Large intestine (tissue), 3 donors: ENCODE results near the gene FAF1. TPM values are rescaled to one million over a fixed set of nuclear protein-coding genes. Genes with fewer than 3 reads are reported as not detected.
A peak's percentile ranks its signal among the peaks of the same experiment; 100 is the strongest.

ENCODE experiments used
- DNase-seq, 2 donors: peaks; one replicate each; pipeline versions ENCODE4 v3.0.0 to v3.0.0-alpha.2; 2013
- H3K27ac ChIP-seq: one replicate; pipeline ENCODE4 v1.5.1; 2013; ENCODE audit warnings: low read length
- H3K27me3 ChIP-seq: 2 replicates; pipeline ENCODE4 v1.6.1; 2013; ENCODE audit warnings: low read length; ENCODE audit not compliant: control insufficient read depth, insufficient read depth
- H3K36me3 ChIP-seq: 2 replicates; pipeline ENCODE4 v1.6.1; 2013; ENCODE audit warnings: low read length; ENCODE audit not compliant: control insufficient read depth, insufficient read depth
- H3K4me1 ChIP-seq: one replicate; pipeline ENCODE4 v1.6.1; 2013; ENCODE audit warnings: low read length; ENCODE audit not compliant: control insufficient read depth, insufficient read depth
- H3K4me3 ChIP-seq: one replicate; pipeline ENCODE4 v1.5.1; 2013; ENCODE audit warnings: low read length
- H3K9me3 ChIP-seq: one replicate; pipeline ENCODE4 v1.6.1; 2013; ENCODE audit warnings: mild to moderate bottlenecking, low read depth, low read length, moderate library complexity; ENCODE audit not compliant: control insufficient read depth
- WGBS: methylation state at CpG from one replicate; pipeline ENCODE4 v1.1.5; 2013; ENCODE audit warnings: low lambda C conversion rate; ENCODE audit not compliant: insufficient coverage; 5-methylcytosine and 5-hydroxymethylcytosine counted together
- polyA plus RNA-seq: library from polyadenylated mRNA; unstranded; fragments of 120-200 nt; gene quantifications from one replicate; pipeline ENCODE4 v1.2.1, GENCODE V29; 2013

Gene FAF1
- polyA plus RNA-seq, 1 donor = 47.1 TPM

DNA sequence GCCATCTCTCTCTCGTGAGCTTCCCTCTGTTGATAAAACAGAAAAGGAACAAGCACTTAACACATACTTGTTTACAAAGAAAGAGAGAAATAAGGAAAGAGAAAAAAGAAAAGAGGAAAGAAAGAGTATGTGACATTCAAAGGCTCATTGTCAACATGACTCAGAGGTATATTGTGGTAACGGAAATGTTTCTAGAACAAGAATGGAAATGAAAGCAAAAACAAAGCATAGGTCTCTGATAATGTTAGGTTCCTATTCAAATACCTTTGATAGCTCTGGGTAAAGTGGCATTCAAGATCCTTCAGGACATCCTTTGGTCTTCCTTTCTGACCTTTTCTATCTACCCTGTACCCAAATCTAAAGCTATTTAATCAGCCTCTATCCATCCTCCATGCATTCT lies 469.4 kb downstream of the FAF1 start:
- Histone ChIP-seq H3K27ac (no peak overlapping the region), H3K27me3 (no peaks in the 10 kb centered on the region), H3K4me3 (no peak overlapping the region), H3K4me1 (no peaks in the 10 kb centered on the region), H3K36me3 (peaks cover 8% of the 10 kb centered on the region), H3K9me3 (no peaks in the 10 kb centered on the region)
- whole genome bisulfite sequencing = 83% methylated on average over 1 of the region's 2 CpGs
- no peak for DNase-seq

DNA sequence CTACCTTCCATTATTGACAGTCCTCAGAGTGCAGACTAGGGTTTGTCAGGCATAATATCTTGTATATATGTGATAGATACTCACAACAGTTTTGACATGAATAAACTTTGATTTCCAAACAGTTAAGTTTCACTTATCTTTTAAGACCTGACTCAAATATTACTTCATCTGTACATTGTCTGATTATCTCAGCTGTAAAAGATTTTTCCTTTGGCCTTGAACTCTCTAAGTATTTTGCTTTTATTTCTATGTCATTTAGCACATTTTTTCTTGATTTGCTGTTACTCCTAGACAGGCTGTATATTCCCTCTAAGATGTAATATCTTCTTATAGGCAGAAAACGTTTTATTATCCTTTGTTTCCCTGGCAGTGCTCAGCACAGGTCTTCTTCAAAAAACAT lies 471.2 kb downstream of the FAF1 start:
- WGBS = no CpG with 5 or more reads among the region's 1 CpG
- no peak overlapping the region for H3K27ac ChIP-seq

DNA sequence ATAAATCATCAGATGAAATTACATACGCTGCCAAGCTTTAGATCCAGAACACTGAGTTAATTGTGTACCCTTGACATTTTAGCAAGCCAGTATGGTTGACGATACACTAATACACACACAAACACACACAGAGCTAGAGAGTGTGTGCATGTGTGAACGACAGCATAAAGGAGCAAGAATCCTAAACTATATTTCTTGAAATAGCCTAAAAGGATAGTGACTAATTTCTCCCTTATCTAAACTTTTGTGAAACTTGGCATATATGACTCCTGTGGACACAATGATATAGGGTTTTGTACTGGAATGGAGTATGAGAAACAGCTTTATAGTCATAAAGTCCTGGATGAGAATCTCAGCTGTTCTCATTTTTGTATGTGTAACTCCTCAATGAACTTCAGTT lies 471.7 kb downstream of the FAF1 start:
- Histone ChIP-seq H3K27me3 (no peaks in the 10 kb centered on the region), H3K4me1 (no peaks in the 10 kb centered on the region)
- WGBS = no CpG with 5 or more reads among the region's 3 CpGs

More for the DNA sequence above, 471.2 kb downstream of the FAF1 start:
- Histone ChIP-seq H3K4me1 (no peaks in the 10 kb centered on the region), H3K4me3 (no peak overlapping the region), H3K36me3 (peaks cover 8% of the 10 kb centered on the region), H3K27me3 (no peaks in the 10 kb centered on the region), H3K9me3 (no peaks in the 10 kb centered on the region)
- no peak for DNase-seq

DNA sequence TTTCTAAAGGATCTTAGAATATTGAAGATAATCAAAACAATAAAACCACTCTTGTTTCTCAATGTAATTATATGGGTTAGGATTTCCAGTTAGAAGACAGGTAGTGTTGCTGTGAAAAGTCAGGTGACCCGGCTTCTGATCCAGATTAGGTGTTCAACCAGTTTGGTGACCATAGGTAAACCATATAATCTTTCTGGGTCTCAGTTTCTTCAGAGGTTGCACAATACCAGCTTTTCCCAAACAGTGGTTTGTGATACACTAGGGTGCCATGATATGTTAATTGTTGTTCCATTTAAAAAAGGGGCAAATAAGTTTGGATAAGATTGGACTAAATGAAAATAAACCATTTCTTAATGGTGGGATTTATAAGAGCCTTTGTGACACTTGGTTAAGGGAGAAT lies 472.3 kb downstream of the FAF1 start:
- H3K4me3 ChIP-seq = no peak overlapping the region
- H3K27ac ChIP-seq = no peak overlapping the region
- no CpG with 5 or more reads among the region's 1 CpG for WGBS
- H3K36me3 ChIP-seq = peaks cover 8% of the 10 kb centered on the region
- no peak for DNase-seq
- H3K27me3 ChIP-seq = no peaks in the 10 kb centered on the region
- no peaks in the 10 kb centered on the region for H3K4me1 ChIP-seq
- no peaks in the 10 kb centered on the region for H3K9me3 ChIP-seq

More for the DNA sequence above, 471.7 kb downstream of the FAF1 start:
- H3K4me3 ChIP-seq = no peak overlapping the region
- DNase-seq = no peak
- H3K36me3 ChIP-seq = peaks cover 8% of the 10 kb centered on the region
- H3K9me3 ChIP-seq = no peaks in the 10 kb centered on the region
- H3K27ac ChIP-seq = no peak overlapping the region

DNA sequence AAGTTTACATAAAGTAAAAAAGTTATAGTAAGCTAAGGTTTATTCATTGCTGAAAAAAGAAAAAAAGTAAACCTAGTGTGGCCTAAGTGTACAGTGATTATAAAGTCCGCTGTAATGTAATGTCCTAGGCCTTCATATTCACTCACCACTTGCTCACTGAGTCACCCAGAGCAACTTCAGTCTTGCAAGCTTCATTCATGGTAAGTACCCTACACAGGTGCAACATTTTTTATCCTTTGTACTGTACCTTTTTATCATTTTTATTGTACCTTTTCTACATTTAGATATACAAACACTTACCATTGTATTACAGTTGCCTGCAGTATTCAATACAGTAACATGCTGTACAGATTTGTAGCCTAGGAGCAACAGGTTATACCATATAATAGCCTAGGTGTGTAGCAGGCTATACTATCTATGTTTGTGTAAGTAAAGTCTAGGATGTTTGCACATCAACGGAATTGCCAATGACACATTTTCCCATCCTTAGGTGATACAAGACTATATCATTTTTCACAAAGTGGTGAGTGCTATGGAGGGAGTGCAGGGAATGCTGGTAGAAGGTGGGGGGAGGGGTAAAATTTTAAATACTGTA lies 478.8 kb downstream of the FAF1 start:
- Histone ChIP-seq H3K27me3 (no peaks in the 10 kb centered on the region), H3K9me3 (no peaks in the 10 kb centered on the region), H3K36me3 (peaks cover 2% of the 10 kb centered on the region), H3K27ac (no peak overlapping the region), H3K4me1 (no peaks in the 10 kb centered on the region), H3K4me3 (no peak overlapping the region)
- no peak for DNase-seq
- WGBS = no CpG with 5 or more reads among the region's 2 CpGs

DNA sequence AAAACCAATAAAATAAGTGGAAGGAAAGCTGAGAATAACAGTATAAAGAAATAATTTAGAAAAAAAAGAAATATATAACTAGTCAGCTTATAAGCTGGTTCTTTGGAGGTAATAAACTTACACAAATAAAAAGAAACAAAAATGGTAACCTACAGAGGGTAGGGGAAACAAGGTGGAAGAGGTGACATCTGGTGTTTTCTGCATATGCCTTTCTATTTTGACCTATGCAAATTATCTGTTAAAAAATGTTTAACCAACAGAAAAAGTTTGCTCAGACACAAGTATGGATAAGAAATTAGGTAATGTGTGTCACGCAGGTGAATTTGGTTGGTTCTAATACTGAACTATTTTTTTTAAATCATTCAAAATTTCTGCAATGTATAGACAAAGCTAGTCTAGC lies 483.3 kb downstream of the FAF1 start:
- Histone ChIP-seq H3K4me1 (peaks cover 5% of the 10 kb centered on the region), H3K9me3 (no peaks in the 10 kb centered on the region), H3K36me3 (peaks cover 7% of the 10 kb centered on the region), H3K4me3 (no peak overlapping the region), H3K27me3 (no peaks in the 10 kb centered on the region), H3K27ac (no peak overlapping the region)
- DNase-seq = no peak
- 100% methylated on average over 1 of the region's 1 CpG for WGBS

DNA sequence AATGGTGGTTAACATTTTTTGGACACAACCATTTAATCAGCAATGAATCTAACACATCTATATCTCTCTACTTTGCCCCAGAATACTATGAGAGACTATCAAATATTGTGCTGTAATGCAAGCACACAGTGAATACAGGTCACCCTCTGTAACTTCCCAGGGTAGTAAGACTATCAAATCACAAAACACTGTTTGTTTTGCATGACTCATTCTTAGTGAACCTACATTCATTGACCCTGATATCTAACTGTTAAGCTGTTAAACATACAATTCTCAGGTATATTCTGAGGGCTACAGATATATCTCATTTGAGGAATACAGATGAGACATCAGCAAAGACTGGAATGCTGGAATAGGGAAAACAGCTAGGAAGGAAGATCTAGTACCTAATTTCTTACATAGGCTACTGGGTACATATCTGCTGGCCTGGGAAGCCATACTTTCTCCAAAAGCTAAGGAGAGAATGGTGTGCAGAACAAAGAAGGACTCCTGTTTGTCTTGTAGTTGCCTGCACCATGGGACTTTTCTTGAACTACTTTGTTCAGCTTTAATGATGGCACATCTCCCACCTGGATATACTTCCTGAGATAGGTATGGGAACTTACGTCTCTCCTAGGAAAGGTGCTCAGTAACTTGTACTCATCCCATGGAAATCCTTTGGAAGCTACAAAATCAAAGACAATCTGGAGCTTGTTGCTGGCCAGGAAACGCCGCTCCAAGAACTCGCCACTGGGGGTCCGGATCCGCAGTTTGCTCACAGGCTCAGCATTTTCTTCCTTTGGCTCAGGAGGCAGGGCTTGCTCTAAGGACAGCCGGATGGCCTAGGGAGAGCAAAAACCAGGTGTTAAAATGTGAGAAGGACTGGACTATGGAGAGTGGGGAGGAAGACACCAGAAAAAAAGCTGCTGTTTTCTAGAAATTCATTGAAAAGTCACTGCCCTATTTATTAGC lies 484.9 kb downstream of the FAF1 start:
- peak; percentile 9 to 64 for DNase-seq
- no peak overlapping the region for H3K4me3 ChIP-seq
- H3K36me3 ChIP-seq = peaks cover 5% of the 10 kb centered on the region
- H3K27me3 ChIP-seq = no peaks in the 10 kb centered on the region
- 60% methylated on average over 1 of the region's 7 CpGs for WGBS
- no peak overlapping the region for H3K27ac ChIP-seq
- no peaks in the 10 kb centered on the region for H3K9me3 ChIP-seq
- H3K4me1 ChIP-seq = peaks cover 5% of the 10 kb centered on the region

DNA sequence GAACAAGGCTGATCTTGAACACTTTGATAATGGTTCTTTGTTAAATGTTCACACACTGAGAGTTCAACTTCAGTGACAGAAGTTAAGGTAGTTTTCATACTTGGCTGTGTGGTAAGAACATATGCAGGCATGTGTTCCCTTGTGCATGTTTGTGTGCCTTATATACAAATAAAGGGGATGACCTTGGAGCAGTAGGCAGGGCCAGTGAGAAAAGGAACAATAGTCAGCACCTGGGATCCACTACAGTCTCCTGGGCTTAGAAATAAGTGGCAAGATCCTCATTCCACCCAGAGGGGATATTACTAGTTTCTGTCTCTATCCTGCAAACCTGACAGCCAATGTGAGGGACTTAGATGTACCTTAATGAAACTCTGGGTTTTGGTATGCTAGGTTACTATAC lies 486.6 kb downstream of the FAF1 start:
- Histone ChIP-seq H3K4me1 (peaks cover 5% of the 10 kb centered on the region), H3K36me3 (peaks cover 7% of the 10 kb centered on the region), H3K4me3 (no peak overlapping the region), H3K27me3 (no peaks in the 10 kb centered on the region), H3K27ac (no peak overlapping the region), H3K9me3 (no peaks in the 10 kb centered on the region)
- no peak for DNase-seq

DNA sequence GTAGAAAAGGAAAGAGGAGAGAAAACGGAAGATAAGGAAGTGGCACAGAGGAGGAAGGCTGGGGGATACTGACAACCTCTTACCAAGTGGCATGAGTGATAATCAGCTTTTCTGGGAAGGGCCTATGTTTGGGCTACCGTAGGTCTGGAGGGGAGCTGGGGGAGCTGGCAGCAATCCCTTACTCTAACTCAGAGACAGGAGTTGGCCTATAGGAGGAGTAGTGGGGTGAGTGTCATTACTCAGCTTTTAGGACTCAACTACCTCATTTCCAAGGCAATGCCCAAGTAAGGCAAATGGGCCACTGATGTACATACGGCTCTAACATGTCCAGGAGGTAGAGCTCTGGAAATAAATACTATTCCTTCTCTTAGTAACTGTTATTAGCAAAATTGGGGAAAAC lies 488.1 kb downstream of the FAF1 start:
- H3K27me3 ChIP-seq = no peaks in the 10 kb centered on the region
- no peak overlapping the region for H3K4me3 ChIP-seq
- peaks cover 7% of the 10 kb centered on the region for H3K36me3 ChIP-seq
- H3K9me3 ChIP-seq = no peaks in the 10 kb centered on the region
- H3K27ac ChIP-seq = no peak overlapping the region
- peaks cover 5% of the 10 kb centered on the region for H3K4me1 ChIP-seq
- 93% methylated on average over 1 of the region's 3 CpGs for WGBS
- no peak for DNase-seq

DNA sequence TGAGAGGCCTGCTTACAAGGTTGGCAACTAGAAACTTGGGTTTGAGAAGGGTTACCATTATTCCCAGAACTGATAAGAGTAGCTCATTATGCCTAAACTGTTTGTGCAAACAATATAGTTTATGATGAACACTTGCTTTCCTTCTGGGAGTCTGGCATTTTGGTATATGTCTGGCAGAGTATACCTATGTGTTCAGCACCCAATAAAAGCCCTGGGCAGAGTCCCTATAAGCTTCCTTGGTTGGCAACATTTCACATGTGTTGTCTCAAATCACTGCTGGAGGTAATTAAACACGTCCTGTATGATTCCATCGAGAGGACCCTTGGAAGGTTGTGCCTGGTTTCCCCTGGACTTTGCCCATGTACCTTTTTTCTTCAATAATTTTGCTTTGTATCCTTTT lies 497.1 kb downstream of the FAF1 start:
- H3K4me3 ChIP-seq = no peak overlapping the region
- H3K36me3 ChIP-seq = no peaks in the 10 kb centered on the region
- no peak for DNase-seq
- no peaks in the 10 kb centered on the region for H3K27me3 ChIP-seq
- no peaks in the 10 kb centered on the region for H3K9me3 ChIP-seq
- WGBS = no CpG with 5 or more reads among the region's 2 CpGs
- H3K27ac ChIP-seq = no peak overlapping the region
- H3K4me1 ChIP-seq = no peaks in the 10 kb centered on the region
